GM21390 (cell line): ENCODE results near the gene WSCD1.

ENCODE experiments used
- ATAC-seq: cut with Tn5 transposase; IDR thresholded peaks from one replicate; pipeline ENCODE4 v1.9.1; 2021; ENCODE audit not compliant: unreplicated experiment

The WSCD1 gene

DNA sequence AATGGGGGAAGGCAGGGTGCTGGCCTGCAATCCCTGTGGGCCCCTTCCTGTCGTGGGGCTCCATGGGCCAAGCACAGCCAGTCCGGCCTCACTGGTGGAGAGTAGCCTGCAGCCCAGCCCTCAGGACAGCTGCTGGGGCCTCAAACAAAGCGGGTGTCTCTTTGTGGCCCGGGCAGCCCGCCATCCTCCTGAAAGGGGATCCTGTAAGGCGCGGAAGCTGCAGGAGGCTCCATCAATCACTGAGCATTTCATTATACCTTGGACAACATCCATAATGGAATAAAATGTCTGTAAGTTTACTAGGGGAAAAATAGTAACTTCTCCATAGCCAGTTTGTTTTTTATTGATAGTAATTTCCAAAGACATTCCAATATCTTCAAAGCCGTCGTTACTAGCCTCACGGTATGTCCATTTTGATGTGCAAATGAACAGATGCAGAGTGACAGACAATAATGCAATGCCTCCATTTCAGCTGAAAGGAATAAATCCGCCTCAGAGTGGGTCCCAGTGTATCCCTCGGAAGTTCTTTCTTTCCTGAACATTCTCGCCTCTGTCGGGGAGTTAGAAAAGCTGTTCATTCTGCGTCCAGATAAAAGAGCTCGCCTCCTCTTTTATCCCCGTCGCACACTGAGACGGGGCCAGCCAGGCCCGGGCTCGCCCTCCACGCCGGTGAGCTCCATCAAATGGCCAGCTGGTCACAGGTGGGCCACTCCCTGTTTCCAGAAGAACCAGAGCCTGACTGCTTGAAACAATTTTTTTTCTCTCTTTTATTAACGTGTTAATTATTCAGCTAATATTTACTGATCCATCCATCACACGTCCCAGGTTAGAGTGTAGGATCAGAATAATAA is 14.4 kb downstream of the WSCD1 start:
- ATAC-seq: no peak

DNA sequence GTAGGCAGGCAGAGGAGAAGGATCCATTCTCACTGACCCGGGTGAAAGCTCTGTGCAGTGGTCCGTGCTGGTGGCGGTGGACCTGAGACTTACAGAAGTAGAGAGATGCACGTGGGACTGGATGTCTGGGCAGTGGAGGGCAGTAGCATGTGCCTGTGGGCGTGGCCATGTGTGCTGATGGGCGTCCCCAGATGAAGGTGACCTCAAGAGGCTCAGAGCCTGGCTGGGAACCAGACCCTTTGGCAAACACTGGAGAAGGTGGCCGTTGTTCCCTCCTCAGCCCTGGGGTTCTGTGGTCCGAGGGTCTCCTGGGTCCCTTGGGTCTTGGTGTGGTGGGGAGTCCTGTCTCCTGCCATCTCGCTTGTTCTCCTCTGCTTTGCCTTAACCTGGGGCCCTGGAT is 15.6 kb downstream of the WSCD1 start:
- ATAC-seq: no peak

DNA sequence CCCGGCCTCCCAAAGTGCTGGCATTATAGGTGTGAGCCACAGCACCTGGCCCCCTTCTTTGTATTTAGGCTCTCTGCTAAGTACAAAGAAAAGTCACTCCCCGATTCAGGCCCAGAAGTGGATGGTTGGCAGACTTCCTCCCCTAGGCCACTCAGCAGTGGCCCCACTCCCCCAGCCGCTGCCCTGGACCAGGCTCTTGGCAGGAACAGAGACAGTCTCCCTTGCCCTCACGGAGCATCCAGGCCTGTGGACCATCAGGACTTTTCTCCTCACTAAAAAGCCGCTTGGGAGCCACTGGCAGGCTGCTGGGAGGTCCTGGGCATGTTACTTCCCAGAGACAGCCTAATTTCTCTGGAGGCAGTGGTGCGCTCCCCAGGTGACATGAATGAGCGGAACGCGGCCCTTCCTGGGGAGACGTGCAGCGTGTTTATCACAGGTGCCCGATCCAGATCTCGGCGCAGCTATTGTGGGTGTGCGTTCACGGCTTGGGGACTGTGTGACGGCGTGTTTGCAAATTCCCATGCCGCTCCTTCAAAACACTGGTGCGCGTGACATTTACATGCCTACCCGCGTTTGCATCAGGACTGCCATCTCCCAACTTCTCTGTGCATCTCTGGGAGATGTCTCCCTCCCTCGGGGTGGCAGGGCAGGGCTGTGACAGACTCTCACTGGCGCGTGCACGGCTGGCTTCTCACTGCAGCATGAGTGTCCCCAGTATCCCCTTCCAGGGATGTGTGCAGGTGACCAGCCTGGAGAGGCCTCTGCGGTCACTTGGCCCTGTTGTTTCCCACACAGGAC is 16.6 kb downstream of the WSCD1 start:
- no peak for ATAC-seq

DNA sequence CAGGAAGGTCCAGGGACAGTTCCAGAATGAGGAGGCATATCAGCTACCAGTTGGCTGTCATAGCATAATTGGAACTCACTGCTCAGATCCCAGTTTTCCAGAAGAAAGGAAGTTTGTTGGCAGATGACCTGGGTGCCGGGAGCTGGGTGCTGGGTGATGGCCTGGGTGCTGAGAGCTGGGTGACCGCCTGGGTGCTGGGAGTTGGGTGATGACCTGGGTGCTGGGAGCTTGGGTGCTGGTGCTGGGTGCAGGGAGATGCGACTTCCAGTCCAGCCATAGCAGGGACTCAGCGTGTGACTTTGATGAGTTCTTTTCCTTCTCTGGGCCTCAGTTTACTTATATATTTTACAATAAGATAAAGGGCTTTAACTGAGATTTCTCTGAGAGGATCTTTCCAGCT is 18.0 kb downstream of the WSCD1 start:
- no peak for ATAC-seq

DNA sequence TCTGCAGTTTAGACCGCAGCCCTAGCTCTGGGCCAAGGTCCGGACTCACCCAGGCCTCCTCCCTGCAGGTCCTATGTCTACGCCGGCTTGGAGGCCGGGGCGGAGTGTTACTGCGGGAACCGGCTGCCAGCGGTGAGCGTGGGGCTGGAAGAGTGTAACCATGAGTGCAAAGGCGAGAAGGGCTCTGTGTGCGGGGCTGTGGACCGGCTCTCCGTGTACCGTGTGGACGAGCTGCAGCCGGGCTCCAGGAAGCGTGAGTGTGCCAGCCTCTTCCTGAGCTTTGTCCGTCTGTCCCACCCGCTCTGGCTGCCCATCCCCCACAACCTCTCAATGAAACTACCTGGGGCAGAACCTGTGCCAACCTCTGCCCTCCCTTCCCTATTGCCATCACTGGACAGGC is 20.1 kb downstream of the WSCD1 start:
- no peak for ATAC-seq

DNA sequence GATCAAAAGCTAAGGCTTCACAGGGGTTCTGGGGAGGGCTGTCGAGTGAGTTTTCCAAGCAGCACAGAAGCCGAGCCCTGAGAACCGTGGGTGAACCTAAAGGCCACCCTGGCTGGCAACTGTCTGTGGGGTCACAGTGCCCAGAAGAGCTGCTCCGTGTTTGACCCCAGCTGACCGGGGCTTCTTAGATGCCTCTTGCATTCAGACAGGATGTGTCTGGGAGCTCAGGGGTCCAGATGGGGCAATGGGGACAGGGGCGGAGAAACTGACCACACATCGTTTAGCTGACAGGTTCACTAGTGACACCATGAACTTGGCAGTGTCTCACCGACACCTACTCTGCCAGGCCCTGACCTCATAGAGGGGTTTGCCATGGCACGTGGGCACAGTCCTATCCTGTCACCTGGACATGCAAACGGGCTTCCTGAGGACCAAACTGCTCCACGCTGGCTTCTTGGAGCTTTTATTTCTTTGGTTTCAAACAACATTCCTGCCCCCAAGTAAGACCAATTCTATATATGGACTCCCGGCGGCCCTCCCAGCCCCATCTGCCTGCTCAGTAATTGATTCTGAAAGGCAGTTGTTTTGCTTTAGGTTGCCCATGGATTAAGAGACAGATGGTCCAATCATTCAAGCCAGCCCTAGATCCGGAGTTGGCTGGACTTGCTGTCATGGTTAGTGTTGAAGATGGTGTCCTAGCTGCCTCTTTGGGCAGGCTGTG is 22.2 kb downstream of the WSCD1 start:
- ATAC-seq: no peak

DNA sequence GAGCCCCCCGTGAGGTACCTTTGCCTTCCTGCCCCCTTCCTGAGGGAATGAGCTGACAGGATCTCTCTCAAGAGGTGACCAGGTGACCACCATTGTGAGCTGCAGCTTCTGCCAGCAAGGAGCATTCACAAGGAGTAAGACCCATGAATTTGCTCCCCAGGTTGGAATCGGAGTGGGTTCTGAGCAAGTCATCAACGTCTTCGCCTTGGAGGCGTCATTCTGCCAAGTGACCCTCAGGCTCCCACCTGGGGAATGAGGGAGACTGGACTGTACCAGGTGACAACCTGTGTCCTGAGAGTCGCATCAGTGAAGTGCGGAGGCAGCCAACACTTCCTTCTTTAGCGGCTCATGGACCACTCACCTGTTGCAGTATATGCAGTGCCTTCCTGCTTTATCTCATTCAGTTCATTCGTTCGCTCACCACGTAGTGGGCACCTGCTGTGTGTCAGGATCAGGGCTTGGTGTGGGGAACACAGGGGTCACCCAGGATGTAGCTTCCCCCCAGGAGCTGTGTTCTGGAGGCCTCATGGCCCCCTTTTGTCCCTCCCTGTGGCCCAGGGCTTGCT is 22.8 kb downstream of the WSCD1 start:
- ATAC-seq: no peak

DNA sequence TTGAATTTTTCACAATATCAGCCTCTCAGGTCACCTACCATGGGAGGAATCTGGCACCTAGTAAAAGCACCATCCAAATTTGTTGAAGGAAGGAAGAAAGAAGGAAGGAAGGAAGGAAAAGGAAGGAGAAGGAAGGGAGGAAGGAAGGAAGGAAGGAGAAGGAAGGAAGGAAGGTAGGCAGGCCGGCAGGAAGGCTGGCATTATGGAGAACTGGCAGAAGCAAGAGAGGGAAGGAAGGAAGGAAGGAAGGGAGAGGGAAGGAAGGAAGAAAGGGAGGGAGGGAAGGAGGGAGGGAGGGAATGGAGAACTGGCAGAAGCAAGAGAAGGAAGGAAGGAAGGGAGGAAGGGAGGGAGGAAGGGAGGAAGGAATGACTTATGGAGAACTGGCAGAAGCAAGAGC is 24.3 kb downstream of the WSCD1 start:
- ATAC-seq: no peak

DNA sequence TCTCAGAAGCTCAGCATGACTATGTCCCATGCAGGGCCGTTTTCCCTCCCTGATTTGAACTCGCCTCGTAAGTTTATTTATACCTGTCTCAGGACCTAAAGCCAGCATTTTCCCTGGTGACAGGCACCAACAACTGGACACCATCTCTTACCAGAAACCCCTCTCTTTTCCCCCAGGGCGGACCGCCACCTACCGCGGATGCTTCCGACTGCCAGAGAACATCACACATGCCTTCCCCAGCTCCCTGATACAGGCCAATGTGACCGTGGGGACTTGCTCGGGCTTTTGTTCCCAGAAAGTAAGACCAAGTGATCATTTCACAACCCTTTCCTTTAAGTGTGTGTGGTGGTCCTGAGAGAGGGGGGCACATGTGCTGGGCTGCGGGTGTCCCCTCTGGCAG is 24.7 kb downstream of the WSCD1 start:
- ATAC-seq: no peak

DNA sequence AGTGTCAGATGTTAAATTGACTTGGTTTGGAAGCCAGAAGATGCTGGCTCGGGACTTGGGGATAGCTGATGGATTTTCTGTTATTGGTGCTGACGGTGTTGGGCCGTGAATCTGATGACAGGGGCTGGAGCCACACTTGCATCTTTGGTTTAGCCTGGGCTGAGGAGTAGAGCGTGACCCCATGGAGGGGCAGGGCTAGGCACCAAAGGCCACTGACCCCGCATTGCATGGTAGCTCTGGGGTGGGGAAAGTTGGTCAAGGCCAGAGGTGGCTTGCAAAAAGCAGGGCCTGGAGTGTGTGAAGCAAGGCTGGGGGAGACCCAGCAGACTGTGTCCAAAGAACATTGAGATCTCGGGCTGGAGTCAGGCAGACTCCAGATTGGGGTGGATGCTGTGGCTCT is 25.3 kb downstream of the WSCD1 start:
- no peak for ATAC-seq

DNA sequence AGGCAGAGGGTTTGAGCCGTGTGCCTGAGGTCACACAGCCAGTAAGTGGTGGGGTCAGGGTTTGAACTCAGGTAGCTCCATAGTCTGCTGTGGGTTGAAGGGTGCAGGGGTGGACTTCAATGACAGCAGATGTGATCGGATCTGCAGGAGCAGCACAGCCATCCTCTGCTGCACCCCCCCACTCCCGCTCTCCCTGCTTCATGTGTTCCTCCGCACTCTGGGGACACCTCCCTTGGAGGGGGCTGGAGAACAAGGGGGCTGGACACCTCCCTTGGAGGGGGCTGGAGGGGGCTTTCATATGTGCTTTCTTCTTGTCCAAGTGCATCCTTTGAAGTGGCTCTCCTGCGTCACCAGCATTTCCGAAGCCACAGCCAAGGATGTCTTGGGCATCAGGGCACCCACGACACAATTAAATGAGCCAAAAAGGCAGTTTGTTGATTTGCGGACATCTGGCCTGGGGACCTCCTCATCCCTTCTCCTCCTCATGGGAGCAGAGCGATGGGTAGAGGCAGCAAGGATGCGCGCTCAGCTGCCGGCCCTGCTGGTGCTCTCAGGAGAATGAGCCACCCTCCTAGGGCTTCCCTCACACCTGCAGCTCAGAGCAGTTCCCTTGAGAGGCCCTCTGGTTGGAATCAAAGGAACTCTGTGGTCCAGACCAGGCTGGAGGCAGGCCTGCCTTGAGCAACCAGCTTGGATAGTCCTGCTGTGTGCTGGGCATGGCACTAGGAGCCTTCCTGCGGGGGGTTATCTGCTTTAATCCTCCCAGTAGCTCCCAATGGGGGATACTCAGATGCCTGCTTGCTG is 26.2 kb downstream of the WSCD1 start:
- ATAC-seq: no peak

DNA sequence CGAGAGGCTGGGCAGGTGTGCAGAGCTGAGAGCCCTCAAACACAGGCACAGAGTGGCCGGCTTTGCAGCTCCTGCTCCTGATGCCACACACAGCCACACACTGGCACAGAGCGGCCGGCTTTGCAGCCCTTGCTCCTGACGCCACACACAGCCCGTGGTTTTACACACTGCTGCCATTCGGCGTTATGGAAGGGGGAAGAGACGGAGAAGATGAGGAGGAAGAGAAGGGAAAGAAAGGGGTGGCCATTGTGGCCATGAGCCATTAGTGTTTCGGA is 26.8 kb downstream of the WSCD1 start:
- ATAC-seq: no peak

DNA sequence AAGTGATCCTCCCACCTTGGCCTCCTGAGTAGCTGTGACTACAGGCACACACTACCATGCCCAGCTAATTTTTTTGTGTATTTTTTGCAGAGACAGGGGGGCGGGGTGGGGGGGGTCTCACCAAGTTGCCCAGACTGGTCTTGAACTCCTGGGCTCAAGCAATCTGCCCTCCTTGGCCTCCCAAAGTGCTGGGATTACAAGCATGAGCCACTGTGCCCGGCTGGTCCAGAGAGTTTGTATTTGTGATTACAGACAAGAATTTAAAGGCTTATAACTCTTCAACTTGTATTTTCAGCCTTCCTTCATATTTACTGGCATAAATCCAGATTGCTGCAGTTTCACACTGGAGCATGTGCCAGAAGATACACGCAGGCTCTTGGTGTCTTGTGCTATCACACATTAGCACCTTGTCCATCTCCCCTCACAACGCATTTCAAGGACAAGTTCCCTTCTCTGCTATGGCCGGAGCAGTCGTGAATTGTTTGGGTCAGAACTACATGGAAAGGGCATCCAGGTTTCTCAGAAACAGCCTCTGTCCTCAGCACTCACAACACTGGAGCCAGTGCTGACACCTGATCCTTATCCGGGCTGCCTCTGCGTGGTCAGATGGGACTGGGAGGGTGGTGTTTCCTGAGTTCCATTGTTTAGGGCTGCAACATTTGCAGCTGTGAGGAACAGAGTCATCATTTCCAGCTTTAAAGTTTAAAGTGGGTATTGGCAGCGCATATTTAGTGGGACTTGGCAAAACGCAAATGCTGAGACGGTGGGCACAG is 28.1 kb downstream of the WSCD1 start:
- ATAC-seq: no peak

DNA sequence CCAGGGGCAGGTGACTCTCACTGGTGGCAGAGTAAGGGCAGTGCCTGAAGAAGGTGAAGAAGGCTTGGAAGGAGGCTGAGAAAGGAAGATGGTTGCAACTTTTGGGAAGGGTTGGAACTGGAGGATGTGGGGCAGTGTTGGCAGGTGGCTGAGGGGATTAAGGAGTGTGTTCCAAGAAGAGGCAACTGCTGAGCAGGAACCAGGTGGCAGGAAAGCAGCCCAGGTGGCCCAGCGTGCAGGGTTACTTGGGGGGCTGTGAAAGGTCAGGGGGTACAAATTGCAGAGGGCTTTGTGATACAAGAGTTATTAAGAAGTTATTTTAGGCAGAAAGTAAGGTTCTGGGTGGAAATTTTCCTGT is 28.6 kb downstream of the WSCD1 start:
- no peak for ATAC-seq

DNA sequence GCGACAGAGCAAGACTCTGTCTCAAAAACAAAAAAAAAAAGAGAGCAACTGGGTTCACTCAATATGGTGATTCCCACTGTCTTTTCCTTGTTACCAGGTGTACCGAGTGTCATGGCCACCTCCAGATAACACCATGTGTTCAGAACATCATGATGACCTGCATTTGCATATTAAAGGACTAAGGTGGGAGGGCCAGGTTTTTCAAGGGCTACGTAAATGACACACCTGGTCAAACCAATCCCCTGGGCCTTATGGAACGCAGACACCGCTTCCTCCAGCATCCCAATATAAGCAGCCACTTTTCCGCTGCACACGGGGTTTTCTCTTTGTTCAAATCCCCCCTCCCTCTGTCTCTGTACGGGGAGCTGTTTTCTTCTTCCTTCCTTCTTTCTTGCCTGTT is 29.3 kb downstream of the WSCD1 start:
- ATAC-seq: no peak

DNA sequence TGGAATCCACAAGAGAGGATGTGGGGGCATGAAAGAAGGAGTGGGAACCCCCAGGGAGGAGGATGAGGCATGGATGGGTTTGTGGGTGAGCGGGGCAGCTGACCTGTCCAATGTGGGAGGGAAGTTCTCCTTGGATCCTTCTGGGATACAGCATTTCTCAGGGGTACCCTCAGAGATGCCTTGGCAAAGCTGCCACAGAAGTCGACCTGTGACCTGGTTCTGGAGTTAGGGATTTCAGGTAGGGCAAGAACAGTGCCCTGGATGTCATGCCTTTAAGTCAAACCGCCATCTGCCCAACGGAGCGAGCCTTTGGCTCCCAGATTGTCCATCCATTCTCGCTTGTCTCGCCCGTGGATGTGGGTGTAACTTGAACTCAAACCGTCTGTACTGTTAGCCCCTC is 30.0 kb downstream of the WSCD1 start:
- no peak for ATAC-seq

DNA sequence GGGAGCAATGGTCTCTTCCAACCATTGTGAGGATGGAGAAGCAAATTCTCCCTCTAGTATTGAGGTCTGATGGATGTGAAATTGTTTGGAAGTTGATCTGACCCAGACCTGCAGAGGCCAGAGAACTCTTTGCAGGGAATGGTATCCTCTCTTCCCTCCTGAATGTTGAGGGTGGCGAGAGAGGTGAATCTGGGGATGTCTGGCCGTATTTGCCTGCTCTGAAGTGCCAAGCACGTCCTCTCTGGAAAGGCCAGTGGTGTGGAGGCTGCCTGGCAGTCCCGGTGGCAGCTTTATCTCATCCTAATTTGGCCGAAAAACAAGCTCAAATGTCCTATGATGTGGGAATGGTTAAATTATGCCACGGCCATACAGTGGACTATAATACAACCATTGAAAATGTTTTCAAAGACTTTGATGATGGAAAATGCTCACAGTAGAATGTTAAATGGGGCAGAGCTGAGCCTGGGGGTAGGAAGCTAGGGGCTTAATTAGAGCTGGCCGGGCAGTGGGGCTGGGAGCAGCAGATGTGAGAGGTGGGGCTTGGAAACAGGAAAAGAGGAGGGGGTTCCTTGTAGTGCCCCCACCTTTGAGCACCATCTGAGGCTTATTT is 30.8 kb downstream of the WSCD1 start:
- no peak for ATAC-seq

DNA sequence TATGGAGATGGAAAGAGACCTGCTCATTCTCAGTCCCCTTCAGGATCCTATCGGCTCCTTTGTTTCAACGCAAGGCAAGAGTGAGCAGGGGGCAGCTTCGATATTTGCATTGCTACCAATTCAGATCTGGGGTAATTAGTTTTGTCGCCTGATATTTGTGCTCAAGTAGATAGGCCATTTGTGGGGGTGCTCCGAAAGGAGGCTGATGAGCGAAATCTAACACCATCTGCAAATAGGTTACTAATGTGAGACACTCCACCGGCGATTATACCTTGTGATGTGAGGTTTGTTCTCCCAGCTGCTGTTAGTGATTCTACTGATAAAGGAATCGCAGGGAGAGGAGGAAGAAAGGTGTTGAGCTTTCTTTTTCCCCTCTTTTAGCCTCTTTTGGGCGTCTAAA is 31.5 kb downstream of the WSCD1 start:
- ATAC-seq: no peak

DNA sequence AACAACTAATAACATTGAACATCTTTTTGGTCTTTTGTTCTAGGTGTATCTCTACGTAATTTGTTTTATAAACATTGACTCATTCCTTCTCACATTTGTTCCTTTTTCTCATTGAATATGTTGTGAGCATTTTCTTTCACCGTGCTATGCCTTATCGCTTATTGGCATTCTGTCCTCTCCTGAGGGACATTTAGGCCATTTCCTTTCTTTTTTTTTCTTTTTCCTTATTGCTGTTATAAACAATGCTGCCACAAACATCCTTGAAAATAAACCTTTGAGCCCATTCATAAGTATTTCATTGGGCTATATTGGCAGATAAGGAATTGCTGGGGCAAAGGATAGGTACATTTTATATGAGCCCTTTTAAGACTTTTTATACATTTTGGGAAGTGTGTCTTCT is 32.4 kb downstream of the WSCD1 start:
- no peak for ATAC-seq
